HepG2 (cell line): ENCODE results near the gene ZMYND8.

Experiments
- EP300 ChIP-seq, 3 experiments: sonication (generic) in 1 of 3; formaldehyde crosslinking in 1 of 3; IDR thresholded peaks; 2 replicates each; pipeline versions ENCODE4 v1.5.1 to v1.6.1; 2011 to 2020; ENCODE audit warnings: low read depth in 2 of 3, low read length in 2 of 3, borderline replicate concordance in 1 of 3, improper control_type of control experiment in 1 of 3, mild to moderate bottlenecking in 1 of 3, missing genetic modification reagents in 1 of 3, moderate library complexity in 1 of 3
- EZH2 ChIP-seq: conservative IDR thresholded peaks from 2 replicates; pipeline ENCODE4 v1.6.1; 2012; ENCODE audit warnings: mild to moderate bottlenecking, low read depth, low read length, moderate library complexity
- MYC ChIP-seq: sonication (generic); formaldehyde crosslinking; IDR thresholded peaks from 2 replicates; pipeline ENCODE4 v1.9.0; 2021; ENCODE audit warnings: missing genetic modification reagents, borderline replicate concordance
- ZBTB7A ChIP-seq: sonication (generic); formaldehyde crosslinking; IDR thresholded peaks from 2 replicates; pipeline ENCODE4 v1.8.0; 2022; ENCODE audit warnings: mild to moderate bottlenecking, missing genetic modification reagents
- ZNF556 ChIP-seq: sonication (generic); formaldehyde crosslinking; IDR thresholded peaks from 2 replicates; pipeline ENCODE4 v1.4.0; 2020; ENCODE audit warnings: mild to moderate bottlenecking, missing genetic modification reagents, borderline replicate concordance
- TF ChIP-seq, protein P1 (sequence below): sonication (generic); formaldehyde crosslinking; IDR thresholded peaks from 2 replicates; pipeline ENCODE4 v1.4.0; 2020; ENCODE audit warnings: missing genetic modification reagents
- TF ChIP-seq, protein P2 (sequence below): IDR thresholded peaks from 2 replicates; pipeline ENCODE4 v1.6.1; 2016; ENCODE audit warnings: control low read depth
- TF ChIP-seq, protein P3 (sequence below): sonication (generic); formaldehyde crosslinking; IDR thresholded peaks from 2 replicates; pipeline ENCODE4 v1.5.0; 2020; ENCODE audit warnings: mild to moderate bottlenecking, missing genetic modification reagents, moderate library complexity

DNA sequence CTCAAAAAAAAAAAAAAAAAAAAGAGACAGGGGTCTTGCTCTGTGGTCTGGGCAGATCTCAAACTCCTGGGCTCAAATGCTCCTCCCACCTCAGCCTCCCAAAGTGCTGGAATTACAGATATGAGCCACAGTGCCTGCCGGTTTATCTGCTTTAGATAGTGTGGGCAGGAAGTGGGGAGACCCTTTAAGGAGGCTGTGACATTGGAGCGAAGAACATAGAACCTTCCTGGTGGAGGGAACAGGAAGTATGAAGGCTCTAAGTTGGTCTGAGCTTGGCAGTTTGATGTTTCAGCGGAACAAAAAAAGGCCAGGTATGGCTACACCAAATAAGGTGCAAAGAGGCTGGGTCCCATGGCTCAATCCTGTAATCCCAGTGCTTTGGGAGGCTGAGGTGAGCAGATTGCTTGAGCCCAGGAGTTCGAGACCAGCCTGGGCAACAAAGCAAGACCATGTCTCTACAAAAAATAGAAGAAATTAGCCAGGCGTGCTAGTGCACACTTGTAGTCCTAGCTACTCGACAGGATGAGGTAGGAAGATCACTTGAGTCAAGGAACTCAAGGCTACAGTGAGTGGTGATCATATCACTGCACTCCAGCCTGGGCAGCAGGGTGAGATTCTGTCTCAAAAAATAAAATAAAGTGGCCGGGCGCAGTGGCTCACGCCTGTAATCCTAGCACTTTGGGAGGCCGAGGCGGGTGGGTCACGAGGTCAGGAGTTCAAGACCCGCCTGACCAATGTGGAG is 8.7 kb upstream of the ZMYND8 start:
- TF ChIP-seq EZH2 = no peak
- TF ChIP-seq, protein P1, sequence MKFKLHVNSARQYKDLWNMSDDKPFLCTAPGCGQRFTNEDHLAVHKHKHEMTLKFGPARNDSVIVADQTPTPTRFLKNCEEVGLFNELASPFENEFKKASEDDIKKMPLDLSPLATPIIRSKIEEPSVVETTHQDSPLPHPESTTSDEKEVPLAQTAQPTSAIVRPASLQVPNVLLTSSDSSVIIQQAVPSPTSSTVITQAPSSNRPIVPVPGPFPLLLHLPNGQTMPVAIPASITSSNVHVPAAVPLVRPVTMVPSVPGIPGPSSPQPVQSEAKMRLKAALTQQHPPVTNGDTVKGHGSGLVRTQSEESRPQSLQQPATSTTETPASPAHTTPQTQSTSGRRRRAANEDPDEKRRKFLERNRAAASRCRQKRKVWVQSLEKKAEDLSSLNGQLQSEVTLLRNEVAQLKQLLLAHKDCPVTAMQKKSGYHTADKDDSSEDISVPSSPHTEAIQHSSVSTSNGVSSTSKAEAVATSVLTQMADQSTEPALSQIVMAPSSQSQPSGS (CRISPR knock-in tag) = no peak
- TF ChIP-seq EP300 (IDR thresholded peaks at IDR 0.05; ENCODE audit: low read depth in 2 of 2, low read length in 2 of 2) = no peak
- TF ChIP-seq EP300 (CRISPR knock-in tag; IDR thresholded peaks at IDR 0.05; ENCODE audit: borderline replicate concordance) = no peak
- TF ChIP-seq, protein P2, sequence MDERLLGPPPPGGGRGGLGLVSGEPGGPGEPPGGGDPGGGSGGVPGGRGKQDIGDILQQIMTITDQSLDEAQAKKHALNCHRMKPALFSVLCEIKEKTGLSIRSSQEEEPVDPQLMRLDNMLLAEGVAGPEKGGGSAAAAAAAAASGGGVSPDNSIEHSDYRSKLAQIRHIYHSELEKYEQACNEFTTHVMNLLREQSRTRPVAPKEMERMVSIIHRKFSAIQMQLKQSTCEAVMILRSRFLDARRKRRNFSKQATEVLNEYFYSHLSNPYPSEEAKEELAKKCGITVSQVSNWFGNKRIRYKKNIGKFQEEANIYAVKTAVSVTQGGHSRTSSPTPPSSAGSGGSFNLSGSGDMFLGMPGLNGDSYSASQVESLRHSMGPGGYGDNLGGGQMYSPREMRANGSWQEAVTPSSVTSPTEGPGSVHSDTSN (CRISPR knock-in tag) = no peak
- TF ChIP-seq ZNF556 (CRISPR knock-in tag) = no peak
- TF ChIP-seq ZBTB7A = no peak
- TF ChIP-seq MYC (CRISPR knock-in tag) = no peak
- TF ChIP-seq, protein P3, sequence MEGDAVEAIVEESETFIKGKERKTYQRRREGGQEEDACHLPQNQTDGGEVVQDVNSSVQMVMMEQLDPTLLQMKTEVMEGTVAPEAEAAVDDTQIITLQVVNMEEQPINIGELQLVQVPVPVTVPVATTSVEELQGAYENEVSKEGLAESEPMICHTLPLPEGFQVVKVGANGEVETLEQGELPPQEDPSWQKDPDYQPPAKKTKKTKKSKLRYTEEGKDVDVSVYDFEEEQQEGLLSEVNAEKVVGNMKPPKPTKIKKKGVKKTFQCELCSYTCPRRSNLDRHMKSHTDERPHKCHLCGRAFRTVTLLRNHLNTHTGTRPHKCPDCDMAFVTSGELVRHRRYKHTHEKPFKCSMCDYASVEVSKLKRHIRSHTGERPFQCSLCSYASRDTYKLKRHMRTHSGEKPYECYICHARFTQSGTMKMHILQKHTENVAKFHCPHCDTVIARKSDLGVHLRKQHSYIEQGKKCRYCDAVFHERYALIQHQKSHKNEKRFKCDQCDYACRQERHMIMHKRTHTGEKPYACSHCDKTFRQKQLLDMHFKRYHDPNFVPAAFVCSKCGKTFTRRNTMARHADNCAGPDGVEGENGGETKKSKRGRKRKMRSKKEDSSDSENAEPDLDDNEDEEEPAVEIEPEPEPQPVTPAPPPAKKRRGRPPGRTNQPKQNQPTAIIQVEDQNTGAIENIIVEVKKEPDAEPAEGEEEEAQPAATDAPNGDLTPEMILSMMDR (CRISPR knock-in tag) = no peak
